HepG2 (cell line): ENCODE results near the gene ARL11. TPM values are rescaled to one million over a fixed set of nuclear protein-coding genes. Genes with fewer than 3 reads are reported as not detected.

Source experiments
- ATF7-NPFF ChIP-seq: sonication (generic); formaldehyde crosslinking; IDR thresholded peaks from 2 replicates; pipeline ENCODE4 v1.8.1; 2023; ENCODE audit warnings: mild to moderate bottlenecking, low read depth, missing genetic modification reagents, moderate library complexity
- HNF4G ChIP-seq, 2 experiments: sonication (generic) in 1 of 2; formaldehyde crosslinking in 1 of 2; IDR thresholded peaks; 2 replicates each; pipeline versions ENCODE4 v1.4.0 to v1.6.1; 2011 to 2020; ENCODE audit warnings: borderline replicate concordance in 2 of 2, low read depth in 2 of 2, mild to moderate bottlenecking in 2 of 2, low read length in 1 of 2, missing genetic modification reagents in 1 of 2, moderate library complexity in 1 of 2
- HNRNPL ChIP-seq: fragments of 200-400 bp; formaldehyde crosslinking; IDR thresholded peaks from 2 replicates; pipeline ENCODE4 v1.6.1; 2017; ENCODE audit warnings: mild to moderate bottlenecking, low read depth, low read length
- HOXA7 ChIP-seq: sonication (generic); formaldehyde crosslinking; IDR thresholded peaks from 2 replicates; pipeline ENCODE4 v1.8.1; 2022; ENCODE audit warnings: mild to moderate bottlenecking, missing genetic modification reagents, moderate library complexity
- NKX3-1 ChIP-seq: sonication (generic); formaldehyde crosslinking; IDR thresholded peaks from 2 replicates; pipeline ENCODE4 v1.5.0; 2020; ENCODE audit warnings: missing genetic modification reagents
- PAF1 ChIP-seq: IDR thresholded peaks from 2 replicates; pipeline ENCODE4 v1.6.1; 2016; ENCODE audit warnings: missing genetic modification reagents, missing compliant biosample characterization
- PHB2 ChIP-seq: fragments of 450-650 bp; IDR thresholded peaks from 2 replicates; pipeline ENCODE4 v1.6.1; 2018; ENCODE audit not compliant: partially characterized antibody
- POGZ ChIP-seq: sonication (generic); formaldehyde crosslinking; IDR thresholded peaks from 2 replicates; pipeline ENCODE4 v1.4.0; 2020; ENCODE audit warnings: mild to moderate bottlenecking, missing genetic modification reagents
- SETDB1 ChIP-seq: sonication (generic); formaldehyde crosslinking; IDR thresholded peaks from 2 replicates; pipeline ENCODE4 v1.5.1; 2020; ENCODE audit warnings: missing genetic modification reagents, mild to moderate bottlenecking, borderline replicate concordance
- SMARCC2 ChIP-seq: fragments of 450-650 bp; IDR thresholded peaks from 2 replicates; pipeline ENCODE4 v1.6.1; 2017; ENCODE audit warnings: antibody characterized with exemption, mild to moderate bottlenecking
- SRF ChIP-seq: IDR thresholded peaks from 2 replicates; pipeline ENCODE4 v1.6.1; 2011; ENCODE audit warnings: mild to moderate bottlenecking, low read depth, low read length, moderate library complexity
- TCF12 ChIP-seq, 2 experiments: fragments of 450-650 bp in 1 of 2; sonication (generic) in 1 of 2; formaldehyde crosslinking in 1 of 2; IDR thresholded peaks; 2 replicates each; pipeline versions ENCODE4 v1.6.1 to v1.8.0; 2017 to 2022; ENCODE audit warnings: antibody characterized with exemption in 1 of 2, mild to moderate bottlenecking in 1 of 2, missing genetic modification reagents in 1 of 2, moderate library complexity in 1 of 2
- ZBTB7A ChIP-seq: sonication (generic); formaldehyde crosslinking; IDR thresholded peaks from 2 replicates; pipeline ENCODE4 v1.8.0; 2022; ENCODE audit warnings: mild to moderate bottlenecking, missing genetic modification reagents
- ZEB1 ChIP-seq: IDR thresholded peaks from 2 replicates; pipeline ENCODE4 v1.6.1; 2012; ENCODE audit warnings: mild to moderate bottlenecking, low read depth, inconsistent platforms; ENCODE audit not compliant: insufficient replicate concordance
- ZNF382 ChIP-seq: sonication (generic); formaldehyde crosslinking; IDR thresholded peaks from 2 replicates; pipeline ENCODE4 v1.5.0; 2020; ENCODE audit warnings: missing genetic modification reagents, mild to moderate bottlenecking, borderline replicate concordance
- ZNF510 ChIP-seq: sonication (generic); formaldehyde crosslinking; IDR thresholded peaks from 2 replicates; pipeline ENCODE4 v1.4.0; 2020; ENCODE audit warnings: low read depth, mild to moderate bottlenecking, missing genetic modification reagents
- ZNF552 ChIP-seq: sonication (generic); formaldehyde crosslinking; IDR thresholded peaks from 2 replicates; pipeline ENCODE4 v1.9.0; 2022; ENCODE audit warnings: missing genetic modification reagents, mild to moderate bottlenecking, borderline replicate concordance
- ZNF598 ChIP-seq: sonication (generic); formaldehyde crosslinking; IDR thresholded peaks from 2 replicates; pipeline ENCODE4 v1.5.1; 2020; ENCODE audit warnings: mild to moderate bottlenecking, missing genetic modification reagents, borderline replicate concordance
- ZNF605 ChIP-seq: sonication (generic); formaldehyde crosslinking; IDR thresholded peaks from 2 replicates; pipeline ENCODE4 v1.8.0; 2022; ENCODE audit warnings: mild to moderate bottlenecking, missing genetic modification reagents
- ZNF619 ChIP-seq: sonication (generic); formaldehyde crosslinking; IDR thresholded peaks from 2 replicates; pipeline ENCODE4 v1.4.0; 2020; ENCODE audit warnings: mild to moderate bottlenecking, missing genetic modification reagents
- ZNF878 ChIP-seq: sonication (generic); formaldehyde crosslinking; IDR thresholded peaks from 2 replicates; pipeline ENCODE4 v1.8.1; 2023; ENCODE audit warnings: mild to moderate bottlenecking, missing genetic modification reagents, moderate library complexity
- ZNF879 ChIP-seq: sonication (generic); formaldehyde crosslinking; IDR thresholded peaks from 2 replicates; pipeline ENCODE4 v1.8.1; 2023; ENCODE audit warnings: missing genetic modification reagents
- ZZZ3 ChIP-seq: sonication (generic); formaldehyde crosslinking; IDR thresholded peaks from 2 replicates; pipeline ENCODE4 v1.4.0; 2020; ENCODE audit warnings: missing genetic modification reagents, mild to moderate bottlenecking, borderline replicate concordance
- polyA plus RNA-seq, 8 experiments: library from polyadenylated mRNA; depleted of rRNA in 3 of 8; stranded (reverse) in 7 of 8; unstranded in 1 of 8; fragments of >200 nt; fragmentation: Illumina TruSeq in 4 of 8; extraction: Trizol in 4 of 8; gene quantifications; 2 replicates each; pipeline versions ENCODE4 v1.2.1 to v1.2.3, GENCODE V29; 2011 to 2016; ENCODE audit warnings: low read depth in 4 of 8, missing spikeins in 1 of 8, mixed read lengths in 1 of 8; ENCODE audit not compliant: insufficient read depth in 1 of 8
- total RNA-seq, 5 experiments: library from RNA; depleted of rRNA; stranded (reverse); fragments of >200 nt; fragmentation: Illumina TruSeq; extraction: Trizol; gene quantifications; 2 replicates each; pipeline ENCODE4 v1.2.3, GENCODE V29; 2016; ENCODE audit warnings: low read depth in 1 of 5
- TF ChIP-seq, protein P1 (sequence below): IDR thresholded peaks from 2 replicates; pipeline ENCODE4 v1.6.1; 2016; ENCODE audit warnings: low read depth, borderline replicate concordance
- TF ChIP-seq, protein P2 (sequence below), 2 experiments: sonication (generic) in 1 of 2; formaldehyde crosslinking in 1 of 2; IDR thresholded peaks; 2 replicates each; pipeline versions ENCODE4 v1.4.0 to v1.6.1; 2018 to 2020; ENCODE audit warnings: missing genetic modification reagents in 2 of 2, borderline replicate concordance in 1 of 2, low read depth in 1 of 2, mild to moderate bottlenecking in 1 of 2, missing biosample characterization in 1 of 2

ARL11 gene
- total and polyA plus RNA-seq, 2 of the 13 experiments (the other 11 are each of a cell fraction or from before 2014, with no cell fraction given) = 0.04 to 0.22 TPM

- TF ChIP-seq ZNF382 (CRISPR knock-in tag) (no peak), PHB2 (no peak), ZEB1 (no peak), ZNF598 (no peak), SMARCC2 (no peak), TCF12 (IDR thresholded peaks at IDR 0.05) (no peak), TCF12 (CRISPR knock-in tag; IDR thresholded peaks at IDR 0.05) (no peak), ATF7-NPFF (CRISPR knock-in tag) (no peak), SETDB1 (CRISPR knock-in tag) (no peak), HNRNPL (peak; percentile 96), ZNF619 (CRISPR knock-in tag) (no peak), ZNF510 (CRISPR knock-in tag) (no peak), POGZ (CRISPR knock-in tag) (0 out of 2 replicates have a peak, but pooled peaks have one; percentile 14), HNF4G (IDR thresholded peaks at IDR 0.05; ENCODE audit: borderline replicate concordance, low read depth, low read length) (peak; percentile 25; the same call in 1 of the 2 replicates), HNF4G (CRISPR knock-in tag; IDR thresholded peaks at IDR 0.05; ENCODE audit: borderline replicate concordance, low read depth) (peak; percentile 51; the same call in 1 of the 2 replicates), ZNF879 (CRISPR knock-in tag) (no peak), ZNF878 (no peak), ZNF605 (CRISPR knock-in tag) (no peak), ZNF552 (CRISPR knock-in tag) (no peak), ZBTB7A (no peak), PAF1 (CRISPR knock-in tag) (no peak), HOXA7 (CRISPR knock-in tag) (no peak), NKX3-1 (CRISPR knock-in tag) (no peak), ZZZ3 (CRISPR knock-in tag) (no peak), SRF (no peak)
- TF ChIP-seq, protein P1, sequence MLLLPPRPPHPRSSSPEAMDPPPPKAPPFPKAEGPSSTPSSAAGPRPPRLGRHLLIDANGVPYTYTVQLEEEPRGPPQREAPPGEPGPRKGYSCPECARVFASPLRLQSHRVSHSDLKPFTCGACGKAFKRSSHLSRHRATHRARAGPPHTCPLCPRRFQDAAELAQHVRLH = peak; percentile 47; the same call in 1 of the 2 replicates
- TF ChIP-seq, protein P2, sequence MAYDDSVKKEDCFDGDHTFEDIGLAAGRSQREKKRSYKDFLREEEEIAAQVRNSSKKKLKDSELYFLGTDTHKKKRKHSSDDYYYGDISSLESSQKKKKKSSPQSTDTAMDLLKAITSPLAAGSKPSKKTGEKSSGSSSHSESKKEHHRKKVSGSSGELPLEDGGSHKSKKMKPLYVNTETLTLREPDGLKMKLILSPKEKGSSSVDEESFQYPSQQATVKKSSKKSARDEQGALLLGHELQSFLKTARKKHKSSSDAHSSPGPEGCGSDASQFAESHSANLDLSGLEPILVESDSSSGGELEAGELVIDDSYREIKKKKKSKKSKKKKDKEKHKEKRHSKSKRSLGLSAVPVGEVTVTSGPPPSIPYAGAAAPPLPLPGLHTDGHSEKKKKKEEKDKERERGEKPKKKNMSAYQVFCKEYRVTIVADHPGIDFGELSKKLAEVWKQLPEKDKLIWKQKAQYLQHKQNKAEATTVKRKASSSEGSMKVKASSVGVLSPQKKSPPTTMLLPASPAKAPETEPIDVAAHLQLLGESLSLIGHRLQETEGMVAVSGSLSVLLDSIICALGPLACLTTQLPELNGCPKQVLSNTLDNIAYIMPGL (CRISPR knock-in tag; IDR thresholded peaks at IDR 0.05; ENCODE audit: borderline replicate concordance in 1 of 2, low read depth in 1 of 2) = peak in 1 of 2 experiments; percentile 22; a peak in 1 of 4 replicates
These were observed 2.8 kb upstream of the ARL11 start (continued) for GRCh38 chr13:49625392-49626079.
